ENCODE data around the gene FANCL. TPM values are rescaled to one million over a fixed set of nuclear protein-coding genes. Genes with fewer than 3 reads are reported as not detected.
"Not testable (repeated sequence)": the region's sequence is repeated elsewhere in the genome, so short reads cannot be mapped to it uniquely, and the experiment has no call there.

FANCL gene
- total RNA-seq, 1 experiment from 2014 or later: 95.8 TPM

DNA sequence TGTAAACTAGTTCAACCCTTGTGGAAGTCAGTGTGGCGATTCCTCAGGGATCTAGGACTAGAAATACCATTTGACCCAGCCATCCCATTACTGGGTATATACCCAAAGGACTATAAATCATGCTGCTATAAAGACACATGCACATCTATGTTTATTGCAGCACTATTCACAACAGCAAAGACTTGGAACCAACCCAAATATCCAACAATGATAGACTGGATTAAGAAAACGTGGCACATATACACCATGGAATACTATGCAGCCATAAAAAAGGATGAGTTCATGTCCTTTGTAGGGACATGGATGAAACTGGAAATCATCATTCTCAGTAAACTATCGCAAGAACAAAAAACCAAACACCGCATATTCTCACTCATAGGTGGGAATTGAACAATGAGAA is 63.9 kb downstream of the FANCL start:
- H3K4me1 ChIP-seq (ENCODE audit: low read length); H3K9me3 ChIP-seq (ENCODE audit: low read length); H3K9me2 ChIP-seq (replicated peaks; ENCODE audit: insufficient read depth, low read length); DNase-seq; H2AFZ ChIP-seq (ENCODE audit: low read length); H3K27me3 ChIP-seq (ENCODE audit: low read length); H3K9ac ChIP-seq (ENCODE audit: low read length); H3K4me2 ChIP-seq (ENCODE audit: low read depth, low read length, poor library complexity, severe bottlenecking); H3K4me3 ChIP-seq (ENCODE audit: low read length); H3K27ac ChIP-seq (ENCODE audit: low read length); H4K20me1 ChIP-seq (ENCODE audit: insufficient read depth, low read depth, low read length): not testable (repeated sequence)
- Histone ChIP-seq H3K36me3 (ENCODE audit: insufficient read depth, low read length) (peaks cover 15% of the 10 kb centered on the region), H3K79me2 (ENCODE audit: low read length) (peaks cover 29% of the 10 kb centered on the region)

DNA sequence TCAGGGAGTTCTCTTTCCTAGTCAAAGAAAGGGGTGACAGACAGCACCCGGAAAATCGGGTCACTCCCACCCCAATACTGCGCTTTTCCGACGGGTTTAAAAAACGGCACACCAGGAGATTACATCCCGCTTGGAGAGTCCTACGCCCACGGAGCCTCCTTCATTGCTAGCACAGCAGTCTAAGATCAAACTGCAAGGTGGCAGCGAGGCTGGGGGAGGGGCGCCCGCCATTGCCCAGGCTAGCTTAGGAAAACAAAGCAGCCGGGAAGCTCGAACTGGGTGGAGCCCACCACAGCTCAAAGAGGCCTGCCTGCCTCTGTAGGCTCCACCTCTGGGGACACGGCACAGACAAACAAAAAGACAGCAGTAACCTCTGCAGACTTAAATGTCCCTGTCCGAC is 69.3 kb downstream of the FANCL start:
- H3K4me1 ChIP-seq (ENCODE audit: low read length); H3K9me2 ChIP-seq (replicated peaks; ENCODE audit: insufficient read depth, low read length); H3K27me3 ChIP-seq (ENCODE audit: low read length); H3K9ac ChIP-seq (ENCODE audit: low read length); H3K4me3 ChIP-seq (ENCODE audit: low read length); DNase-seq; H3K36me3 ChIP-seq (ENCODE audit: insufficient read depth, low read length); H3K27ac ChIP-seq (ENCODE audit: low read length); H3K9me3 ChIP-seq (ENCODE audit: low read length); H2AFZ ChIP-seq (ENCODE audit: low read length); H4K20me1 ChIP-seq (ENCODE audit: insufficient read depth, low read depth, low read length); H3K4me2 ChIP-seq (ENCODE audit: low read depth, low read length, poor library complexity, severe bottlenecking): not testable (repeated sequence)
- H3K79me2 ChIP-seq (ENCODE audit: low read length): 0 out of 2 replicates have a peak, but pooled peaks cover 12% of the 10 kb centered on the region

DNA sequence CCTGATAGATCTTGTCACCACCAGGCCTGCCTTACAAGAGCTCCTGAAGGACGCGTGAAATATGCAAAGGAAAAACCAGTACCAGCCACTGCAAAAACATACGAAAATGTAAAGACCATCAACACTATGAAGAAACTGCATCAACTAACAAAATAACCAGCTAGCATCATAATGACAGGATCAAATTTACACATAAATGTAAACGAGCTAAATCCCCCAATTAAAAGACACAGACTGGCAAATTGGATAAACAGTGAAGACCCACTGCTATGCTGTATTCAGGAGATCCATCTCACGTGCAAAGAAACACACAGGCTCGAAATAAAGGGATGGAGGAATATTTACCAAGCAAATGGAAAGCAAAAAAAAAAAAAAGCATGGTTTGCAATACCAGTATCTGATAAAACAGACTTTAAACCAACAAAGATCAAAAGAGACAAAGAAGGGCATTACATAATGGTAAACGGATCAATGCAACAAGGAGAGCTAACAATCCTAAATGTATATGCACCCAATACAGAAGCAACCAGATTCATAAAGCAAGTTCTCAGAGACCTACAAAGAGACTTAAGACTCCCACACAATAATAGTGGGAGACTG is 70.7 kb downstream of the FANCL start:
- H3K9ac ChIP-seq (ENCODE audit: low read length); H3K4me3 ChIP-seq (ENCODE audit: low read length); H3K4me1 ChIP-seq (ENCODE audit: low read length); H3K27ac ChIP-seq (ENCODE audit: low read length); H2AFZ ChIP-seq (ENCODE audit: low read length); H3K4me2 ChIP-seq (ENCODE audit: low read depth, low read length, poor library complexity, severe bottlenecking); H3K9me2 ChIP-seq (replicated peaks; ENCODE audit: insufficient read depth, low read length); DNase-seq; H4K20me1 ChIP-seq (ENCODE audit: insufficient read depth, low read depth, low read length); H3K36me3 ChIP-seq (ENCODE audit: insufficient read depth, low read length); H3K9me3 ChIP-seq (ENCODE audit: low read length); H3K27me3 ChIP-seq (ENCODE audit: low read length): not testable (repeated sequence)
- 0 out of 2 replicates have a peak, but pooled peaks cover 12% of the 10 kb centered on the region for H3K79me2 ChIP-seq (ENCODE audit: low read length)

DNA sequence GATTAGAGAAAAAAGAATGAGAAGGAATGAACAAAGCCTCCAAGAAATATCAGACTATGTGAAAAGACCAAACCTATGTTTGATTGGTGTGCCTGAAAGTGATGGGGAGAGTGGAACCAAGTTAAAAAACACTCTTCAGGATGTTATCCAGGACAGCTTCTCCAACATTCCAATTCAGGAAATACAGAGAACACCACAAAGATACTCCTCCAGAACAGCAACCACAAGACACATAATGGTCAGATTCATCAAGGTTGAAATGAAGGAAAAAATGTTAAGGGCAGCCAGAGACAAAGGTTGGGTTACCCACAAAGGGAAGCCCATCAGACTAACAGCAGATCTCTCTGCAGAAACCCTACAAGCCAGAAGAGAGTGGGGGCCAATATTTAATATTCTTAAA is 71.3 kb downstream of the FANCL start:
- H3K9ac ChIP-seq (ENCODE audit: low read length); H3K9me2 ChIP-seq (replicated peaks; ENCODE audit: insufficient read depth, low read length); H3K4me2 ChIP-seq (ENCODE audit: low read depth, low read length, poor library complexity, severe bottlenecking); H3K9me3 ChIP-seq (ENCODE audit: low read length); DNase-seq; H3K4me3 ChIP-seq (ENCODE audit: low read length); H3K27me3 ChIP-seq (ENCODE audit: low read length); H3K27ac ChIP-seq (ENCODE audit: low read length); H2AFZ ChIP-seq (ENCODE audit: low read length); H3K4me1 ChIP-seq (ENCODE audit: low read length); H4K20me1 ChIP-seq (ENCODE audit: insufficient read depth, low read depth, low read length): not testable (repeated sequence)
- Histone ChIP-seq H3K36me3 (ENCODE audit: insufficient read depth, low read length) (peaks cover 10% of the 10 kb centered on the region; the same call in 1 of the 2 replicates), H3K79me2 (ENCODE audit: low read length) (0 out of 2 replicates have a peak, but pooled peaks cover 12% of the 10 kb centered on the region)

- not testable (repeated sequence) for H2AFZ ChIP-seq (ENCODE audit: low read length); H3K4me3 ChIP-seq (ENCODE audit: low read length); H3K27ac ChIP-seq (ENCODE audit: low read length); H3K9ac ChIP-seq (ENCODE audit: low read length); H3K9me3 ChIP-seq (ENCODE audit: low read length); H3K4me2 ChIP-seq (ENCODE audit: low read depth, low read length, poor library complexity, severe bottlenecking); H3K27me3 ChIP-seq (ENCODE audit: low read length); H4K20me1 ChIP-seq (ENCODE audit: insufficient read depth, low read depth, low read length); H3K9me2 ChIP-seq (replicated peaks; ENCODE audit: insufficient read depth, low read length); DNase-seq; H3K4me1 ChIP-seq (ENCODE audit: low read length)
- H3K36me3 ChIP-seq (ENCODE audit: insufficient read depth, low read length): peaks cover 13% of the 10 kb centered on the region; the same call in 1 of the 2 replicates
- peaks cover 16% of the 10 kb centered on the region for H3K79me2 ChIP-seq (ENCODE audit: low read length)
Measured at GRCh38 chr2:58168130-58168529, 73.0 kb downstream of the FANCL start.

- H3K4me2 ChIP-seq (ENCODE audit: low read depth, low read length, poor library complexity, severe bottlenecking): no peak overlapping the region
- H3K4me1 ChIP-seq (ENCODE audit: low read length): 0 out of 2 replicates have a peak, but pooled peaks cover 3% of the 10 kb centered on the region
- H3K9ac ChIP-seq (ENCODE audit: low read length): no peak overlapping the region
- no peaks in the 10 kb centered on the region for H4K20me1 ChIP-seq (ENCODE audit: insufficient read depth, low read depth, low read length)
- no peaks in the 10 kb centered on the region for H3K9me2 ChIP-seq (replicated peaks; ENCODE audit: insufficient read depth, low read length)
- peaks cover 18% of the 10 kb centered on the region for H3K79me2 ChIP-seq (ENCODE audit: low read length)
- H3K4me3 ChIP-seq (ENCODE audit: low read length): no peak overlapping the region
- no peak overlapping the region for H2AFZ ChIP-seq (ENCODE audit: low read length)
- no peak overlapping the region for H3K27ac ChIP-seq (ENCODE audit: low read length)
- H3K36me3 ChIP-seq (ENCODE audit: insufficient read depth, low read length): peaks cover 53% of the 10 kb centered on the region
- no peaks in the 10 kb centered on the region for H3K27me3 ChIP-seq (ENCODE audit: low read length)
- no peak for DNase-seq
- no peaks in the 10 kb centered on the region for H3K9me3 ChIP-seq (ENCODE audit: low read length)
Measured at GRCh38 chr2:58163913-58164312, 77.2 kb downstream of the FANCL start.

- Histone ChIP-seq H2AFZ (ENCODE audit: low read length) (no peak overlapping the region), H3K36me3 (ENCODE audit: insufficient read depth, low read length) (peaks cover 71% of the 10 kb centered on the region), H3K27ac (ENCODE audit: low read length) (no peak overlapping the region), H3K9ac (ENCODE audit: low read length) (no peak overlapping the region), H3K79me2 (ENCODE audit: low read length) (peaks cover 47% of the 10 kb centered on the region), H4K20me1 (ENCODE audit: insufficient read depth, low read depth, low read length) (no peaks in the 10 kb centered on the region), H3K9me3 (ENCODE audit: low read length) (no peaks in the 10 kb centered on the region), H3K9me2 (replicated peaks; ENCODE audit: insufficient read depth, low read length) (no peaks in the 10 kb centered on the region), H3K4me1 (ENCODE audit: low read length) (no peaks in the 10 kb centered on the region), H3K4me3 (ENCODE audit: low read length) (no peak overlapping the region), H3K27me3 (ENCODE audit: low read length) (no peaks in the 10 kb centered on the region), H3K4me2 (ENCODE audit: low read depth, low read length, poor library complexity, severe bottlenecking) (no peak overlapping the region)
- DNase-seq: no peak
Measured at GRCh38 chr2:58158481-58158880, 82.6 kb downstream of the FANCL start.

GRCh38 chr2:58157754-58158153 is 83.4 kb downstream of the FANCL start:
- H3K9me2 ChIP-seq (replicated peaks; ENCODE audit: insufficient read depth, low read length): no peaks in the 10 kb centered on the region
- no peak overlapping the region for H2AFZ ChIP-seq (ENCODE audit: low read length)
- H3K27ac ChIP-seq (ENCODE audit: low read length): no peak overlapping the region
- H3K79me2 ChIP-seq (ENCODE audit: low read length): peaks cover 46% of the 10 kb centered on the region
- no peak overlapping the region for H3K4me3 ChIP-seq (ENCODE audit: low read length)
- H3K36me3 ChIP-seq (ENCODE audit: insufficient read depth, low read length): peaks cover 69% of the 10 kb centered on the region
- H3K4me1 ChIP-seq (ENCODE audit: low read length): no peaks in the 10 kb centered on the region
- H4K20me1 ChIP-seq (ENCODE audit: insufficient read depth, low read depth, low read length): no peaks in the 10 kb centered on the region
- no peaks in the 10 kb centered on the region for H3K9me3 ChIP-seq (ENCODE audit: low read length)
- no peak overlapping the region for H3K4me2 ChIP-seq (ENCODE audit: low read depth, low read length, poor library complexity, severe bottlenecking)
- no peak overlapping the region for H3K9ac ChIP-seq (ENCODE audit: low read length)
- DNase-seq: no peak
- H3K27me3 ChIP-seq (ENCODE audit: low read length): no peaks in the 10 kb centered on the region
